Measurements from ENCODE around the gene AKT1.

AKT1 gene

DNA sequence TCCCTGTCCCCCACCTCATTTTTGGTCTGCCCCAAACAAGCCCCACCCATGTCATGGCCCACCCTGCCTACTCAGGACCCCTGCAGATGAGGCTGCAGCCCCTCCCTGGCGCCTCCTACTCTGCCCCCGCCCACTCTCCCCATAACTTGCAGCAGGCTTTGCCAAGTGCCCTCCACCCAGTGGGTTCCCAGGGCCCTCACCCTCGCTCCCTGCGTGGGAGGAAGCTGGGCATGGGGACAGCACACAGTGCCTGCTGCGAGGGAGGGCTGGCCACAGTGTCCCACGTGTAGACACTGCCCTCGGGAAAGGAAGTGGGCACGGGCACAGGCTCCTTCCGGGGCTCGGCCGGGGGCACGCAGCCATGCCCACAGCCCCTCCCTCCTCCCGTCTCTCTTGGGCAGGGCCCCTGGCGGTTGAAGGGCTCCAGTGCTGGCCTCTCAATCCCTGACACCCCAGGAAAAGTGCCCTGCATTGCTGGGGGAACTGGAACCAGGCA, 9.4 kb downstream of the AKT1 start:
- no peak for DNase-seq (ENCODE audit: extremely low read depth, low read depth)
- TF ChIP-seq, protein P1, sequence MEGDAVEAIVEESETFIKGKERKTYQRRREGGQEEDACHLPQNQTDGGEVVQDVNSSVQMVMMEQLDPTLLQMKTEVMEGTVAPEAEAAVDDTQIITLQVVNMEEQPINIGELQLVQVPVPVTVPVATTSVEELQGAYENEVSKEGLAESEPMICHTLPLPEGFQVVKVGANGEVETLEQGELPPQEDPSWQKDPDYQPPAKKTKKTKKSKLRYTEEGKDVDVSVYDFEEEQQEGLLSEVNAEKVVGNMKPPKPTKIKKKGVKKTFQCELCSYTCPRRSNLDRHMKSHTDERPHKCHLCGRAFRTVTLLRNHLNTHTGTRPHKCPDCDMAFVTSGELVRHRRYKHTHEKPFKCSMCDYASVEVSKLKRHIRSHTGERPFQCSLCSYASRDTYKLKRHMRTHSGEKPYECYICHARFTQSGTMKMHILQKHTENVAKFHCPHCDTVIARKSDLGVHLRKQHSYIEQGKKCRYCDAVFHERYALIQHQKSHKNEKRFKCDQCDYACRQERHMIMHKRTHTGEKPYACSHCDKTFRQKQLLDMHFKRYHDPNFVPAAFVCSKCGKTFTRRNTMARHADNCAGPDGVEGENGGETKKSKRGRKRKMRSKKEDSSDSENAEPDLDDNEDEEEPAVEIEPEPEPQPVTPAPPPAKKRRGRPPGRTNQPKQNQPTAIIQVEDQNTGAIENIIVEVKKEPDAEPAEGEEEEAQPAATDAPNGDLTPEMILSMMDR (IDR thresholded peaks at IDR 0.05; ENCODE audit: low read depth, low read length): no peak

DNA sequence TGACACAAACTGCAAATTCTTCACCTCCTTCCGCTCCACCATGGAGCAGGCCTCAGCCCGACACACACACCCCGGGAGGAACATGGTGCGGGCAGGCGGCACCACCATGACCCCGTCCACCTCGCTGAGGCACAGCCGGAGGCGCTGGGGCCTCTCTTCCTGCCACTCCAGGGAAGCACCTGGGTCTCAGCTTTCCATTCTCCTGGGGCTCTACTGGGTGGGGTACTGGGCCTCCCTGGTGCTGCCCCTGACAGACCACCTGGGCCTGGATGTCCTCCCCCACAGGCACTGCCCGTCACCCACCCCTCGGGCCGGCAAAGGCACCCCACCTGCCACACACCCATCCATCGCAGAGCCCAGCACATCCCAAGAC, 9.9 kb downstream of the AKT1 start:
- TF ChIP-seq, protein P1 (IDR thresholded peaks at IDR 0.05; ENCODE audit: low read depth, low read length): no peak
- DNase-seq (ENCODE audit: extremely low read depth, low read depth): no peak

DNA sequence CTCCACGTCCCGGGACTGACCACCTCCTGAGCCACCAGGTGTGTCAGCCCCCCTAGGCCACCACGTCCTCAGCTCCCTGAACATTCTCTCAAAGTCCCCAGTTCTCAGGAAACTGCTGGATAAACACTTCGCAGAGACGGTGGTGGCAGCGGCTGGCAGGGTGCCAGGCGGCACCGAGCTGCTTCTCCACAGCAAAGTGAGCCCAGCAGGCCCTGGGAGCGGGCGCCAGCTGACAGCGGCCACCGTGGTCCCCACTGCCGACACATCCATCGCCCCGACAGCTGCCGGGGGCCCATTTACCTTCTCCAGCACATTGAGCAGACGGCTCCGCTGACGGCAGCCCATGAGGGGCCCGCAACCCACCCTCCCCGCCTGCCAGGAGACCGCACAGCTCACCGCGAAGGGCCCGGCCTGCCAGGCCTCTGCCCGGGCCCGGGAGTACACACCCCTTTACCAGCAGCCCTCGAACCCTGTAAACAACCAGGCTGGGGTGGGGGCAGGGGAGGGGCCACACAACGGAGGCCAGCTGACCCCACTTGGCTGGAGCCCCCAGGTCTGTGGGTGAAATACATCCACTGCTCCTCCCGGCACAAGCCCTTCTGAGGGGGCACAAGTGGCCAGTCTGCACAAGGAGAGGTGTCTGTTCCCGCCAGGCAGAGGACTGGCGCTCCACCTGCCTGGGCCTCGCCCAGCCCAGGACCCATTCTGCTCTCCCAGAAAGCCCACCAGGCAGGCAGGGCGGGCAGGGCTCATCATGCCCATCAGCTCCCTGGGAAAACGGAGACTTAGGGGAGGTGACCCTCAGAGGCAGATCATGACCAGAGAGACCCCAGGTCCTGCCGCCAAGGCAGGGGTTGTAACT, 10.5 kb downstream of the AKT1 start:
- TF ChIP-seq, protein P1 (IDR thresholded peaks at IDR 0.05; ENCODE audit: low read depth, low read length): no peak
- no peak for DNase-seq (ENCODE audit: extremely low read depth, low read depth)

DNA sequence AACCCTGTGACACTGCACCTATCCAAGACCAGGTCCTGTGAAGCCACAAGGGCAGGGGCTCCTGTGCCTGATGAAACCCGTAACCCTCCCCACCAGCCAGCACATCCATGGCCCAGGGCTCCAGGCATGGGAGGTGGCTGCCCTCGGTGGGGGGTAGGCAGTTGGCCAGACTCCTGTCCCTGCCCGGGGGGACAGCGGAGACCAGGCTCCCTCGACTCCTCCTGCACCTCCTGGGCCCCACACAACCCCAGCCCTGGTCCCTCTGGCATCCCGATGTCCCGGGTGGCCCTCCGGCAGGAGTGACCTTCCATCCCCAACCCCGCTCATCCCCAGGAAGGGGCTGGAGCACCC, 11.4 kb downstream of the AKT1 start:
- no peak for DNase-seq (ENCODE audit: extremely low read depth, low read depth)
- TF ChIP-seq, protein P1 (IDR thresholded peaks at IDR 0.05; ENCODE audit: low read depth, low read length): no peak

DNA sequence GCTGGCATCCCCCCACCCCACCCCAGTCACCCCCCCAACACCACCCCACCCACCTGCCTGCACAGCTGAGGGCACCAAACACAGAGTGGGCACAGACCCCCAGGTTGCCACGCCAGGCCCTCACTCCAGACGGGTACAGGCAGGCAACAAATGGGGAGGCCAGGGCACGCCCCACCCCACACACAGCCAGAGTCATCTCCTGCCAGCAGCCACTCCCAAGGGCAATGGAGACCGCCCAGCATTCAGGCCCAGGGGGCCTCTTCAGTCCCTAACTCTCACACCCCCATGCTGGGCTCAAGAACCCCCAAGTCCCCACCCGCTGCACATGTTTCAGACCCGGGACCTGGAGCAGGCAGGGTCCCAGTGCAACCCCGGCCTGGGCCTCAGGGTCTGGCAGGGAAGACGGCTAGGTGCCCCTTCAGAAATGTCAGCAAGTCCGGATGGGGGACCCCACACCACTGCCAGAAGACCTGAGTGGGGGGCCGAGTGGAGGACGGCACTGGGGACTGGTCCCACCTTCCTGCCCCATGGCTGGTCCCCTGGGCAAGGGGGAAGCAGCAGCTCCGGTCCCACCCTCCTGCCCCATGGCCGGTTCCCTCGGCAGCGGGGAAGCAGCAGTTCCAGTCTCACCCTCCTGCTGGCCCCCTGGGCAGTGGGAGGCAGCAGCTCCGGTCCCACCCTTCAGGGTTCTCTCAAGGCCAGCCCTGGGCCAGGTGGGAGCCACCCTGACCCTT, 11.9 kb downstream of the AKT1 start:
- no peak for DNase-seq (ENCODE audit: extremely low read depth, low read depth)
- TF ChIP-seq, protein P1 (IDR thresholded peaks at IDR 0.05; ENCODE audit: low read depth, low read length): no peak

DNA sequence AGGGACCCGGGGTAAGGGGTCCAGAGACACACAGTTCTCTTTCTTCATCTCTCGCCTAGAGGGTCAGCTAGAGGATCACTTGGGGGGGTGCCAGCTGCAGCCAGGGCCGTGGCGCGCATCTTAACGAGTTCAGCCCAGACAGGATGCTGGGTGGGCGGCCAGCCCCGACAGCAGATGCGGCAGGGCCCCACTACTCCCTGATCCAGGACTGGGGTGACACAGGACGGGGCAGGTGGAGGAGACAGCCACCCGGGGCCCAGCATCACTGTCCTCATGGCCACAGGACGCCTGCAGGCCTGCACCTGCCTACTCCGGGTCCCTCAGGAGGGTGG, 12.8 kb downstream of the AKT1 start:
- DNase-seq (ENCODE audit: extremely low read depth, low read depth): no peak
- TF ChIP-seq, protein P1 (IDR thresholded peaks at IDR 0.05; ENCODE audit: low read depth, low read length): no peak

Measured in AG09319 (cell line).